NCI-H1436 treated with DMSO at 0.1 percent for 48 hours (cell line): ENCODE data around the gene PSMD2.

ENCODE experiments used
- DNase-seq: peaks from one replicate; lab custom pipeline; 2025; lab: John Stamatoyannopoulos, UW

PSMD2 gene

GRCh38 chr3:184357248-184358123 lies 58.4 kb downstream of the PSMD2 start:
- no peak for DNase-seq

- DNase-seq: no peak
Observed at GRCh38 chr3:184358124-184358767, 59.2 kb downstream of the PSMD2 start.
